ENCODE data around the gene ST6GAL2. TPM values are rescaled to one million over a fixed set of nuclear protein-coding genes. Genes with fewer than 3 reads are reported as not detected.
A peak's percentile ranks its signal among the peaks of the same experiment; 100 is the strongest.

The ST6GAL2 gene
- total RNA-seq, 1 donor, result 4.3 TPM

- no peak overlapping the region for H3K4me3 ChIP-seq (ENCODE audit: low read depth, low read length)
- no peak for DNase-seq (ENCODE audit: low read depth)
- peak; percentile 2 for TF ChIP-seq CTCF (IDR thresholded peaks at IDR 0.05; ENCODE audit: insufficient read depth, low read depth, low read length)
Observed at GRCh38 chr2:106882673-106883072, 3.3 kb downstream of the ST6GAL2 start.

GRCh38 chr2:106878206-106878605 is 7.8 kb downstream of the ST6GAL2 start:
- no peak for TF ChIP-seq CTCF (IDR thresholded peaks at IDR 0.05; ENCODE audit: insufficient read depth, low read depth, low read length)
- no peak overlapping the region for H3K4me3 ChIP-seq (ENCODE audit: low read depth, low read length)
- no peak for DNase-seq (ENCODE audit: low read depth)

DNA sequence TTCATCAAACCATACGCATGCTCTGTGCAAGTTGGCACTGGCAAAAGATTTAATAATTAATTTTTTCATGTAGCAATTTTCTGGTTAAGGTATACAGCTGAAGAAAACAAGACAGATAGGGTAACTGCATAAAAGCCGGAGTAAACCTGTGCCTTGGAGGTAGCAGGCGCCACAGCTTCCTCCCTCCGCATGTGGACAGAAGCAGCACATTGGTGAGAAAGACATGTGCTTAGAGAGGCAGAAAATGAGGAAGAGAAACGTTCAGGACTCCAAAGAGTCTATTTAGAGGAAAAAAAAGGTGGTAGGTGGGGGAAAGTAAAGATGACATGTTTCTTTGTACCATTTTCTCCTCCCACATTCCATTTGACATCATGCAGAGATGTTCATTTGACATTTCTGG is 9.3 kb downstream of the ST6GAL2 start:
- no peak for DNase-seq (ENCODE audit: low read depth)
- no peak overlapping the region for H3K4me3 ChIP-seq (ENCODE audit: low read depth, low read length)
- TF ChIP-seq CTCF (IDR thresholded peaks at IDR 0.05; ENCODE audit: insufficient read depth, low read depth, low read length), result no peak

DNA sequence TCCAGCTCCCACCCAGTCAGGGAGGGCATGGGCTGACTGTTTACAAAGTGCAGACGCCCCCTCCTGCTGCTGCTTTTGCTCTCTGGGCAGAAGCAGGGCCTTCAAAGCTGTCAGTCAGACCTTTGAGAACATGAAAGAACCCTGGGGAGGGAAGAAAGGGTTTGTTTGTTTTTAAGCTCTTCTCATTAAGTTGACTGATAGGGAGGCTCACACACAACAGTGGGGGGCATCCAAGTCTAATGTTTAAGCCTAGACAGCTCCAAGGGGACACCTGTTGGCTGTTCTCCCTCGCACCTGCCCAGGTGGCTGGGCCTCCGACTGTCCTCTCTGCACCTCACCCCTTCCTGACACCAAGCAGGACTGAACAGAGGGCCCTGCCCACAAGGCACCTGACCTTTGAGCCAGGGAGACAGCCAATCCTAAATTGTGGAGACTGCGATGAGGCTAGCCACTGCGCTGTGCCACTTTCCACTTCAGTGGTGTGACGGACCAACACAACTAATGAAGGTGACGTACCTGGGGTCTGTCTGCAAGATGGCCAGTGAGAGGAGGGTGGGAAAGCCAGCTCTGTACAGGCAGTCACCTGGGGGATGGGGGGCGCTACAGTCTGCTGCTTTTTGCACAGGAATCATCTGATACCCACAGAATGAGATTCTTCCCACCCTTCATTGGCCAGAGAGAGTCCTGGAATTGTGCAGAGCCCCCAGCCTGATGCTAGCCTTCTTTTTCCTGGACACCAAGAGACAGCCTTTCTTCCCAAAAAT is 16.3 kb downstream of the ST6GAL2 start:
- TF ChIP-seq CTCF (IDR thresholded peaks at IDR 0.05; ENCODE audit: insufficient read depth, low read depth, low read length), result no peak
- no peak overlapping the region for H3K4me3 ChIP-seq (ENCODE audit: low read depth, low read length)
- no peak for DNase-seq (ENCODE audit: low read depth)

DNA sequence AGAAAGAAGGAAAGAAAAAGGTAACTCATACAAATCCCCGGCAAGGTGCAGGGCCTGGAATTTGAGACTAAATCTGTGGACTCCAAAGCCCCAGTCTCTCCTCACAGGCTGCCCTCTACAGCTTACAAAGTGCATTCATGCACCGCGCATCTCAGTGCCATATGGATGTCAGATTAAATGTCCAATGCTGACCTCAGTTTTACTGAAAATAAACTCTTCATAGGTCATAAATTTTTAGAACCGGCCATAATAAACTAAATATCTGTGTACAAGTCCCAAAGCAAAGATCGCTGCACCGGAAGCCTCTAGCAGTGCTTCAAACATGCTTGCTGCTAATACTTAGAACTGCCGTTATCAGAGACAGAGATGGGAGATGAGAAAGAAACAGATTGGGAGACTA is 17.7 kb downstream of the ST6GAL2 start:
- H3K4me3 ChIP-seq (ENCODE audit: low read depth, low read length), result no peak overlapping the region
- peak; percentile 24 for TF ChIP-seq CTCF (IDR thresholded peaks at IDR 0.05; ENCODE audit: insufficient read depth, low read depth, low read length)
- no peak for DNase-seq (ENCODE audit: low read depth)

DNA sequence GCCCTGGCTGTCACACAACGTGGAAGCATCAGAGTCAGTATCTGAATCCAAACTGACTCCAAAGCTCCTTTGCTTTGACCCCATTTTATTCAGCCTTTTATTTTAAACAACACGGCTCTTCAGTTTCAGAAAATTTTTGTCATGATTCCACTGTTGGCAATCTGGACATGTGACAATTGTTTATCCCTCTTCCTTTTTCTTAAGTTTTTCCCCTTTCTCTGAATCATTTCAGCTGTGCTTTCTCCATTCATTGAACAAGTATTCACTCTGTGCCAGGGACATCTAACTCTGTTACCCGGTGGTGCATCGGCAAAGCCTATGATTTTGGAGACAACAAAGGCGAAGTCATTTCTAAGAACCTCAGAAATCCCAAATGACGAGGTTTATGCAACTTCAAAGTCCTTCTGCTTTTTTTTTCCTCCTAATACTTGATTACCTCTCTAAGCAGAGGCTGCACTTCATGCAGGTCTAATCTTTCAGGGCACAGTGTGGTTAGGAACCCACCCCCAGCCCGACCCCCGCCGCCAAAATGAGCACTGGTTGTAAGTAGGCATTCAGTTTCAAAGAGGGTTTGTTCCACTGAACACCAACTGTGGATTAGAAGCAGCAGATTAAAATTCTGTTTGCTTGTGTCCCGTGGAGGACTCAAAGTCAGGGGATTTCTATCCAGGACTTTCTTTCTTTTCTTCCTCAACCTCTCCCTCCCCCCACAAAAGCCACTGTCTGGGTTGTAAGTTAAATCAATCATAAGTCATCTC is 18.6 kb downstream of the ST6GAL2 start:
- no peak for TF ChIP-seq CTCF (IDR thresholded peaks at IDR 0.05; ENCODE audit: insufficient read depth, low read depth, low read length)
- no peak overlapping the region for H3K4me3 ChIP-seq (ENCODE audit: low read depth, low read length)
- no peak for DNase-seq (ENCODE audit: low read depth)
